Measurements from ENCODE around the gene CCL13. TPM values are rescaled to one million over a fixed set of nuclear protein-coding genes. Genes with fewer than 3 reads are reported as not detected.

CCL13 gene
- total RNA-seq, 1 donor from 2014 or later = 10.2 TPM

DNA sequence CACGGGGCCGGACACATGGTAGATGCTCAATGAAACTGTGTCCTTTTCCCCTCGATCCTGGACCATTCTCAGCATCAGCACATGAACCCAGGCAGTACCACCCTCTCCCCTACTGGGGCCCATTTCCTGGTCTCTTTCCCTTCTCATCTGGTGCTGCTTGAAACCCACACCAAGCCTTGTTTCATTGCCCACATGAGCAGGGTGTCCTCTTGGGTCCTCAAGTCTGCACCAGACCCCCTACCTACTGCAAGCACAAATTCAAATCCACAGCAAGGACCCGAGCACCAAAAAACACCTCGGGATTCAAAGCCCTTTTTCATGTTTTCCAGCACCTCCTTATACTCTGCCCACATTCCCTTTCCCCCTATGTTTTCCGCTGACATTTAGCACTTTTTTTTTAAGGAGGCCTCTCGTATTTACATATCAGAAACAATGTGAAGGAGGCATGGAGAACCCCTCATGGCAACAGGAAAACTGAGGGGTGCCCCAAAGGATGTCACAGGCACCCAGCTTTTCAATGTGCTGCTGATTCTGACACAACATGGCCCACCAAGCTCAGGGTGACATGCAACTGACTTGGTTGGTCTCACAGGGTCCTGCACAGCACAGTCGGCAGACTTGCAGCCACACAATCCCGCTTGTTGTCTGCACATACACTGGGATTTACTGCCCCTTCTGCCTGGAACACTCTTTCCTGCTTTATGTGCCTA is 11.4 kb downstream of the CCL13 start:
- no peaks in the 10 kb centered on the region for H3K36me3 ChIP-seq
- intact Hi-C loops (cut with DNase I) = no loop called here
- no peaks in the 10 kb centered on the region for H3K9me3 ChIP-seq
- TF ChIP-seq, protein P1, sequence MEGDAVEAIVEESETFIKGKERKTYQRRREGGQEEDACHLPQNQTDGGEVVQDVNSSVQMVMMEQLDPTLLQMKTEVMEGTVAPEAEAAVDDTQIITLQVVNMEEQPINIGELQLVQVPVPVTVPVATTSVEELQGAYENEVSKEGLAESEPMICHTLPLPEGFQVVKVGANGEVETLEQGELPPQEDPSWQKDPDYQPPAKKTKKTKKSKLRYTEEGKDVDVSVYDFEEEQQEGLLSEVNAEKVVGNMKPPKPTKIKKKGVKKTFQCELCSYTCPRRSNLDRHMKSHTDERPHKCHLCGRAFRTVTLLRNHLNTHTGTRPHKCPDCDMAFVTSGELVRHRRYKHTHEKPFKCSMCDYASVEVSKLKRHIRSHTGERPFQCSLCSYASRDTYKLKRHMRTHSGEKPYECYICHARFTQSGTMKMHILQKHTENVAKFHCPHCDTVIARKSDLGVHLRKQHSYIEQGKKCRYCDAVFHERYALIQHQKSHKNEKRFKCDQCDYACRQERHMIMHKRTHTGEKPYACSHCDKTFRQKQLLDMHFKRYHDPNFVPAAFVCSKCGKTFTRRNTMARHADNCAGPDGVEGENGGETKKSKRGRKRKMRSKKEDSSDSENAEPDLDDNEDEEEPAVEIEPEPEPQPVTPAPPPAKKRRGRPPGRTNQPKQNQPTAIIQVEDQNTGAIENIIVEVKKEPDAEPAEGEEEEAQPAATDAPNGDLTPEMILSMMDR (IDR thresholded peaks at IDR 0.05) = no peak
- peaks cover 20% of the 10 kb centered on the region for H3K4me1 ChIP-seq
- H3K4me3 ChIP-seq = no peak overlapping the region
- no peak overlapping the region for H3K27ac ChIP-seq
- DNase-seq = no peak
- no peak for ATAC-seq
- no peaks in the 10 kb centered on the region for H3K27me3 ChIP-seq

DNA sequence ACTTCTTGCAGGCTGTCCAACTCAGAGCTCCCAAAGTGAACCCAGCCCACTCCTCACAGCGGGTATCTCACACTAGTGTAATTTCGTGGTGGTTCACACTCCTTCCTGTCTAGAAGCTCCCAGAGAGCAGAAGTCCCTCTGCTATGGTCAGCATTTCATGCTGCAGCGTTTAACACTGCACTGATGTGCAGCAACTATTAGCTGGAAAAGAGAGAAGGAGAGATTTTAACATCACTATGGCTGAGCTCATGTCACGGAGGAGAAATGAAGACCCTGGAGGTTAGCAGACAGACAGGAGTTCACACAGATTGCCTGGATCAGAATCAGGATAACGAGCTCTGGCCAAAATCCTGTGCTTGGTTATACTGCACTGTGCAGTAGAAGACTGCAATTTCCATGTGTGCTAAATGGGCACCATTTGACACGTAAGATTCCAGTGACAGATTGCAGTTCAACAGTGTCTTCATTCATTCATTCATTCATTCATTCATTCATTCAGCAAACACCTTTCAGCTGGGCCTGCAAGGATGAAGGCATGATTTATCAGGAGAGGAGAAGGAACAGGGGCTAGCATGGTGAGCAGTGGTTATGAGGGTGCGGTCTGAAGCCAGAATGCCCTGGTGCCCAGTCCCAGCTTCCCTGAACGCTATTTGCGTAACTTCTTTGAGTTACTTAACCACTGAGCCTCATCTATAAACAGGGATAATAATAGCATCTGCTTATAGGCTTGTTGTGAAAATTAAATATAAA is 12.1 kb downstream of the CCL13 start:
- intact Hi-C loops (cut with DNase I) = no loop called here
- H3K9me3 ChIP-seq = no peaks in the 10 kb centered on the region
- no peak overlapping the region for H3K4me3 ChIP-seq
- no peaks in the 10 kb centered on the region for H3K27me3 ChIP-seq
- no peaks in the 10 kb centered on the region for H3K36me3 ChIP-seq
- DNase-seq (no peak), ATAC-seq (peak; percentile 45)
- peaks cover 20% of the 10 kb centered on the region for H3K4me1 ChIP-seq
- no peak overlapping the region for H3K27ac ChIP-seq
- TF ChIP-seq, protein P1 (IDR thresholded peaks at IDR 0.05) = no peak

DNA sequence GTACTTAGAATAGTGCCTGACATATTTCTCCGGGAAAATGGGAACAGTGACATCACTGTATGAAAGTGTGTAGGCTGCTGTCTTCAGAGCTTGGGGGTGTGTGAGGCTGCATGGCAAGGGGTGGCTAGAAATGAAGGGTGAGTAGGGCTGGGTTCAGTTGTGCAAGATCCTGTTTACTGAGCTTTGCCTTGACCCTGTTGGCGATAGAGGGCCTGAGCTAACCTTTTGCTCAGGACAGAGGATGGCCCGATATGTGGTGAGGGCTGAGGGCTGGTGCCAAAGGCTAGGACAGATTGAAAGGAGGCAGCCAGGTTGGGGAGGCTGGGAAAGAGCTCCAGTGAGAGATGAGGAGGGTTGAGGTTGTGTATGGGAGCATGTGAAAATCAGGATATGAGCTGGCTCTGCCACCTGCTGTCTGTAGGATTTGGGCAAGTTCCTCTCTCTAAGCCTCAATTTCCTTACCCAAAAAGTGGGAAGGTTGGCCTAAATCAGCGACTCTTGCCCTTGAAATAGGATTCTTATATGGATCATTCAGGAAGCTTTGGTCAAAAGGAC is 12.7 kb downstream of the CCL13 start:
- DNase-seq (no peak), ATAC-seq (peak; percentile 64)
- H3K27ac ChIP-seq = no peak overlapping the region
- H3K4me1 ChIP-seq = peaks cover 20% of the 10 kb centered on the region
- no peaks in the 10 kb centered on the region for H3K9me3 ChIP-seq
- no peak overlapping the region for H3K4me3 ChIP-seq
- no peaks in the 10 kb centered on the region for H3K27me3 ChIP-seq
- TF ChIP-seq, protein P1 (IDR thresholded peaks at IDR 0.05) = no peak
- intact Hi-C loops (cut with DNase I) = no loop called here
- H3K36me3 ChIP-seq = no peaks in the 10 kb centered on the region

DNA sequence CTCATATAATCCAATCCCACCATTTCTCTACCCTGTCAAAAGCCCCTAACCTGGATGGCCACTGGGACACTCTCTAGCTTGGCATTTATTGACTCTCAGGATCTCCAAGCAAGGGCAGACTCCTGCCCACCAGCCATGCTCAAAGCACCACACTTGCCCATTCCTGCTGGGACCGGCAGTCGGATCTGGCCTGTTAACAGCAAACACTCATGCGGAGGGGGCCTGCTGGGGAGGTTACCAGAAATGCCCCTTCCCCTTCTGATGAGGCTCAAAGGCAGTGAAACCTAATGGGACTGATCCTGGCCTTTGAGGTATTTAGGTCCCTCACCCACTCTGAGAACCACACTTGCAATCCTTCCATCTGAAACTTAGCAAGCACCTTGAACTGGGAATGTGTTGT is 13.3 kb downstream of the CCL13 start:
- Histone ChIP-seq H3K36me3 (no peaks in the 10 kb centered on the region), H3K9me3 (no peaks in the 10 kb centered on the region), H3K4me3 (no peak overlapping the region), H3K27ac (no peak overlapping the region), H3K4me1 (peaks cover 20% of the 10 kb centered on the region), H3K27me3 (no peaks in the 10 kb centered on the region)
- ATAC-seq = no peak
- DNase-seq = no peak
- intact Hi-C loops (cut with DNase I) = no loop called here
- TF ChIP-seq, protein P1 (IDR thresholded peaks at IDR 0.05) = no peak

DNA sequence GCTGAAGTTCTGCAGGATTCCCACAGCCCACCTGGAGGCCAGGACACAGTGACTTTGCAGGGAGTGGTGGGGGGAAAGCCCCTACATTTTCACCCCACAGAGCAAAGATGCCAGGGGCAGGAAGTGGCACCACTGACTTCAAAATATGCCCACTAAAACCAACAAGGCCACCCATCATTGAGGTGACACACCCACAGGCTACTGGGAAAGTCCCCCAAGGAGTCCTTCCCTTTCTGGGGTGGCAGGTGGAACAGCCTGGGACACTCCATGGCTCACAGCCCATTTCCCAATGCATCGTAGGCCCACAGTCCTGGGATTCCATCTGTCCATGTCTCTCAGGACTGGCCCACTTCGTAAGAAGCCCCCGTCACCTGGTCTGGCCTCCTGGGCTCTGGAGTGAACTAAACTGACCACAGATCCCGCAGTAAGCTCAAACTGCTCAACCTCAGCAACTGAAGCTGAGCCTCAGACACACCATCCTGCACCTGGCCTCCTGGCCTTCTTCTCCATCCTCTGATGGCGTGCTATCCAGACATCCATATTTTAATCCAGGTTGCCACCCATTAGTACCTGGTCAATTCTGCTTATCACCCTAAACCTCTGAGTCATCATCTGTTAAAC is 14.2 kb downstream of the CCL13 start:
- TF ChIP-seq, protein P1 (IDR thresholded peaks at IDR 0.05) = no peak
- Histone ChIP-seq H3K9me3 (no peaks in the 10 kb centered on the region), H3K36me3 (no peaks in the 10 kb centered on the region), H3K27ac (no peak overlapping the region), H3K4me3 (no peak overlapping the region), H3K27me3 (no peaks in the 10 kb centered on the region), H3K4me1 (peaks cover 20% of the 10 kb centered on the region)
- ATAC-seq (no peak), DNase-seq (no peak)
- intact Hi-C loops (cut with DNase I) = no loop called here
